EL (cell line): Measurements from ENCODE around the gene WFDC1.
"Not testable (repeated sequence)": the region's sequence is repeated elsewhere in the genome, so short reads cannot be mapped to it uniquely, and the experiment has no call there.

Source experiments
- DNase-seq: peaks from one replicate; pipeline ENCODE4 v3.0.0-alpha.2; 2016

Gene WFDC1

DNA sequence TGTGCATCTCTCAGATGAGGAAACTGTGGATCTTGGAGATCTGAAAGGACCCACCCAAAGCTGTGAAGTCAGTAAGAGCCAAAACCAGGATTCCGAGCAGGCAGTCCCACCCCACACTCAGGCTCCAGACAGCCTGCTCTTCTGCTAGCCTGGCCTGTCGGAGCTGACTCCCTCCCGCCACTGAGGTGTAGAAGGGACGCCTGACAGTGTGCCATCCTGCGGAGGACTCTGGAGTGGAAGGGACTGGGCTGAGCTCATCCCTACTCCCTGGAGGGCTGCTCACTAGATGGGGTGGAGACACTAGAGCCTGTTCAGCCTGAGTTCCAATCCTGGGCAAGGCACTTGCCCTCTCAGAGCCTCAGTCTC lies 36.0 kb downstream of the WFDC1 start:
- no peak for DNase-seq

DNA sequence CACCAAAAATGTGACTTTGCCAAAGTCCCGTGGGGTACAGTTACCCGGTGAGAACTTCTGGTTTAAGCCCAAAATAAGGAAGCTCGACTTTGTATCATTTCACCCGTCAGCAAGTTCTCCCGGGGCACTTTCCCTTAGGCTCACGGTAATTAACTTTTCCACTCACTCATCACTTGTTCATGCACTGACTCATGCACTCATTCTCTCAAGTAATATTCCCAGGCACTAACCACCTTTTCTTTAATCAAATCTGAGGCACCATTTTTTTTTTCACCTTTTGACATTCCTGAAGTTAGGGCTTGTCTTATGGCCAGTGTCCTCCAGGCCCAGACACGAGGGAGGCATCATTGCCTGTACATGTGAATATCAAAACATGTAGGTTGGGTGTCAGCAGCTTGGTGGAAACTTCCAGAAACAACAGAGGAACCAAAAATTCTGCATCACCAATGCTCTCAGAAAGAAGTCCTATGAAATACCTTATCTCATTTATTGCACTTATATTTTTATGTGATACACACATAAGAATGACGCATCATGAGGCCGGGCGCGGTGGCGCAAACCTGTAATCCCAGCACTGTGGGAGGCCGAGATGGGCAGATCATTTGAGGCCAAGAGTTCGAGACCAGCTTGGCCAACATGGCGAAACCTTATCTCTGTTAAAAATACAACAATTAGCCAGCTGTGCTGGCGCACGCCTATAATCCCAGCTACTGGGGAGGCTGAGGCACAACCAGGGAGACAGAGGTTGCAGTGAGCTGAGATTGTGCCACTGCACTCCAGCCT lies 37.5 kb downstream of the WFDC1 start:
- peak; percentile 8 for DNase-seq

DNA sequence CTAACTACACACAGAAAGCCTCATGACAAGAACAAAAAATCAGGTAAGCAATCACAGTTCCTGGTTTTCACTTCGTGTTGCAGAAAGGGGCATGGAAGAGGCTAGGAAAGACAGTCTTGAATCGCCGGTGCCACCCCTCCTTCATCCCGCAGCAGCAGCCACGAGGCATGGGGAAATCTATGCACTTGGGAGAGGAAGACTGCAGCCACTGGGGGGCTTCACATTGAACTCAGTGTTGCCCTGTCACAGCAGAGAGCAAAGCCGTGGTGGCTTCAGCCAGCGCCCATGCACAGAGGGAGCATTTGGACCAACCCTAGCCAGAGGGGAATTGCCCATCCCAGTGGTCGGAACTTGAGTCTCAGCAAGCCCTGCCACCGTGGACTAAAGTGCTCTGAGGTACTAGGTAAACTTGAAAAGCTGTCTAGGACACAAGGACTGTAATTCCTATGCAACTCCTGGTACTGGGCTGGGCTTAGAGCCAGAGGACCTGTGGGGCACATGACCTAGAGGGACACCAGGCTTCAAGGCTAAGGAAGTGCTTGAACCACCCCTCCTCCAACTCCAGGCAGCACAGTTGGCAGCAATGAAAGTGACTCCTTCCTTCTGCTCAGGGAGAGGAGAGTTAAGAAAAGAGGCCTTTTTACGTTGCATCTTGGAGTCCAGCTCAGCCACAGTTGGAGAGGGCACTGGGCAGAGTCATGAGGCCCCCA lies 38.5 kb downstream of the WFDC1 start:
- no peak for DNase-seq

DNA sequence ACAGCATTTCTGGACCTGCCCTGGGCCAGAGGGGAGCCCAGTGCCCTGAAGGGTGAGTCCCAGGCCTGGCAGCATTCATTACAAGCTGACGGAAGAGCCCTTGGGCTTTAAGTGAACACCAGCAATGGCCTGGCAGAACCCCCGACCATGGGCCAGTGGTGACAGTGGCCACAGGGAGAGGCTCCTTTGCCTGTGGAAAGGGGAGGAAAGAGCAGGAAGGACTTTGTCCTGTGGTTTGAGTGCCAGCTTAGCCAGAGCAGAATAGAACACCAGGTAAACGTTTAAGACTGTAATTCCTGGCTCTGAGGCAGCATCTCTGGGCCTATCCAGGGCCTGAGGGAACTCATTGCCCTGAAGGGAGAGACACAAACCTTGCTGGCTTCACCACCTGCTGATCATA lies 39.4 kb downstream of the WFDC1 start:
- DNase-seq, result no peak

DNA sequence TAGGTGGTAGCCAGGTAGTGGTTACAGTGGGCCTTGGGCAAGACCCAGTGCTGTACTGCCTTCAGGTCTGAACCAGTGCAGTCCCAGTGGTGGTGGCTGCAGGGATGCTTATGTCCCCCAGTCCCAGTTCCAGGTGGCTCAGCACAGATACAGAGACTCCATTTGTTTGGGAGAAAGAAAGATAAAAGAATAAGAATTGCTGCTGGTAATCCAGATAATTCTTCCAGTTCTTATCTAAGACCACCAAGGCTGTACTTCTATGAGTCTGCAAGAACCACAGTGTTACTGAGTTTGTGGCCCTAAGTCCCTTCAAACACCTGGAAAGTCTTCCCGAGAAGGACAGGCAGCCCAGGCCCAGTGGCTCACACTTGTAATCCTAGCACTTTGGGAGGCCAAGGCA lies 39.8 kb downstream of the WFDC1 start:
- no peak for DNase-seq

DNA sequence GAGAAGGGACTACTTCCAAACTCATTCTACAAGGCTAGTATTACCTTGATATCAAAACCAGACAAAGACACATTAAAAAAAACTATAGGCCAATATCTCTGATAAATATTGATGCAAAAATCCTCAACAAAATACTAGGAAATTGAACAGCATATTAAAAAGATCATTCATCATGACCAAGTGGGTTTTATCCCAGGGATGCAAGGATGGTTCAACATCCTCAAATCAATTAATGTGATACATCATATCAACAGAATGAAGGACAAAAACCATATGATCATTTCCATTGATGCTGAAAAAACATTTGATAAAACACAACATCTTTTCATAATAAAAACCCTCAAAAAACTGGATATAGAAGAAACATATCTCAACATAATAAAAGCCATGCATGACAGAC lies 42.6 kb downstream of the WFDC1 start:
- DNase-seq, result not testable (repeated sequence)

DNA sequence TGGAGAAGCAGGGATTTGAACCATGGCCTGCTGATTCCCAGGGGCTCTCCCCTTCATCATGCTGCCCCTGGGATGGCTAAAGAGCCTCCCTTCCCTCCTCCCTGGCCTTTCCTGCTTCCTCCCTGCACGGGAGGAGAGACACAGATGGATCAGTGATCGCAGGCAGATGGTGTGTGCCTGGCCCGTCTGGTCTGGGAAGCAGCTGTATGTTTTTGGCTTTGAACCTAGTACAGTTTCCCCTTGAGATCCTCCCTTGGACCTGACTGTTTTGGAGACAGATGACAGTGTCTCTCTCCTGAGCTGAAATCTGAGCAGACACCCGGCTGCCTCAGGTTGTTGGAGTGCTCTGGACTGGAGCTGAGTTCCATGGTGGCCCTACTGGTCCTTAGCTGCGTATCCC lies 44.6 kb downstream of the WFDC1 start:
- DNase-seq, result no peak

DNA sequence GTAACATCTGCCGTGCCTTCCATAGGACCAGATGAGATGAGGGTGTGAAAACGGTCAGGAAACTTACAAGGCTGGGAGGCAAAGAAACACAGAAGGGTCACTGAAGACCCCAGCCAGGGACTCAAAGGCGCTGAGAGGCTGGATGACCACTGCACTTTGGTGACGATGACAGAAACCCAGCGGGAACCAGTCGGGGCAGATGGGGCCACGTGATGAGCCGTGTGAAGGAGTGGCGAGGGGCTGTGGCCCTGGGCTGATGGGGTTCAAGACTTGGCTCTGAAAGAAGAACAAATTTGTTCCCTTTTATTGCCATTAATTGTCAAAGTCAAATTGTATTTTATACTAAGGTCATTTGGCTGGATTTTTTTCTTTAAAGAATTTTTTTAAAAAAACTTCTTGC lies 45.1 kb downstream of the WFDC1 start:
- DNase-seq, result no peak

DNA sequence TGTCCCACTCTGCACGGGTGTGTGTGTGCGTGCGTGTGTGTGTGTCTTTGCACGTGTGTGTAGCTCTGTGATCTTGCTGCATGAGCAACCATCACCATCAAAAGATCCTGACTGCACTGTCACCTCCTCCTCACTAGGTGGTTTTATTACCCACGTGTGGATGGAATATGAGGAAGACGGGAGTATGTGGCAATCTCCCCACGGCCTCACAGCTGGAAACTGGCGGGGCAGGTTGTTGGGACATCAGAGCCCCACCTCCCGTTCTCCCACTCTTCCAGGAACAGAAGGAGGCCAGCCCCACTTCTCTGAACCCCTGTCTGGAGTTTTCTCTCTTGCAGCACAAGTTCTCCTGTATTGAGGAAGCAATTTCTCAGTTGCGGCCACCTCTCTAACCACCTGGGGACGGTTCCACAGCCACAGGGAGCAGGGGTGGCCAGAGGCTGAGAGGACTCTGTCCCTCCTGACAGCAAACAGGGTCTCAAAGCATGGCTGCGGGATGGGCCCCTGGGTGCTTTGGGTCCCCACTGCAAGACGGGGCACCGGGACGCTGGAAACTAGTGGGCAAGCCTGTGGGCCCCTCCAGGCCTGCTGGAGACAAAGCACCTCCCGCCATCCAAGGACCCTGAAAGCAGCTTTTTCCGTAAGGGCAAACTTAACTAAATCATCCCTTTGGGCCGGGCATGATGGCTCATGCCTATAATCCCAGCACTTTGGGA lies 45.8 kb downstream of the WFDC1 start:
- no peak for DNase-seq

DNA sequence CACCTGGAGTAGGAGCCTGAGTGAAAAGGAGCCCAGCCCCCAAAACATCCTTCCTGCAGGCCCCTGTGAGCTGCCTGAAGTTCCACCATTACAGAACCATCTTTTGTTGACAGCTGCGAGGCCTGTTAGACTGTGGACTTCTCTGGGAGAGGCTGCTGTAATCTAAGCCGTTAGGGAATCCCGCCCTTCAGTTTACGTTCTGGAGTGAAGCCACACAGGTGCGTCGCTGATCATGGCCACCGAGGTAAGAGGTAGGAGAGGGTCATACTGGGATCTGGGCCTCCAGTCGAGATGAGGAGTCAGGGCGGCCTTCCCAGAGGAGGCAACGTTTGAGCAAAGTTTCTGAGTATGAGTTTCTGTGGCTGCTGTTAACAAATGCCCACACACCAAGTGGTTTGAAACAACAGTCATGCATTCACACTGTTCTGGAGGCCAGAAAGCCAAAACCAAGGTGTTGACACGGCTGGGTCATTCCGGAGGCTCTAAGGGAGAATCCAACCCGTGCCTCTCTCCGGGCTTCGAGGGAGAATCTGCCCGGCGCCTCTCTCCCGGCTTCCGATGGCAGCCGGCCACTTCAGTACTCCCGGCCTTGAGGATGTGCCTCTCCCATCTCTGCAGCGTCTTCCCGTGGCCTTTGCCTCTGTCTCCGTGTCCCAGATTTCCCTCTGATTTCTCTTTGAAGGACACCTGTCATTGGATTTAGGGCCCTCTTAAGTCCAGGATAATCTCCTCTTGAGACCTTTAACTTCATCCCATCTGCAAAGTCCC lies 47.0 kb downstream of the WFDC1 start:
- no peak for DNase-seq

DNA sequence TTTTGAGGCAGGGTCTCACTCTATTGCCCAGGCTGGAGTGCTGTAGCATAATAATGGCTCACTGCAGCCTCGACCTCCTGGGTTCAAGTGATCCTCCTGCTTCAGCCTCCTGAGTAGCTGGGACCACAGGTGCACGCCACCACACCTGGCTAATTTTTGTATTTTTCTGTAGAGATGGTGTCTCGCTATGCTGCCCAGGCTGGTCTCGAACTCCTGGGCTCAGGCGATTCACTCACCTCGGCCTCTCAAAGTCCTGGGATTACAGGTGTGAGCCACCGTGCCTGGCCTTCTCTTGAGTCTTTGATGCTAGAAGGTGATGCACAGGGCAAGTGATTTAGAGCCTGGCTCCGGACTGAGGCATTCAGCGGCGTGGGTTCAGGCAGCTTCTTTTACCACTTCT lies 49.1 kb downstream of the WFDC1 start:
- DNase-seq, result not testable (repeated sequence)

DNA sequence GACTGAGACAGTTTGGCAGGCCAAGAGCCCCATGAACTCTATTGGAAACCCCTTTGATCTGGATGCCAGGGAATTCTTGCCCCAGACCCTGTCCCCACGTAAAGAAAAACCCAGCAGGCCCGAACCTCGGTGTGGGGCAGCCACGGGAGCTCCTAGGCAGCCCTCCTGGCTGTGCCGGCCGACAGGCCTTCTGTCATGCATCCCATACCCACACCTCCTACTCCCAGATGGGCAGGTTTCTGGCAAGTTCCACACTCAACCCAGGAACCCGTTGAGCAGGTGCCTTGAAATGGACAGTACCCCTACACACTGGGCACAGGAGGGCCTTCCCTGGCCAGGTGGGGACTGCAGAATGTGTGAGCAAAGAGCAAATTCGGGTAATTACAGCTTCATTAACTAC lies 50.1 kb downstream of the WFDC1 start:
- no peak for DNase-seq

DNA sequence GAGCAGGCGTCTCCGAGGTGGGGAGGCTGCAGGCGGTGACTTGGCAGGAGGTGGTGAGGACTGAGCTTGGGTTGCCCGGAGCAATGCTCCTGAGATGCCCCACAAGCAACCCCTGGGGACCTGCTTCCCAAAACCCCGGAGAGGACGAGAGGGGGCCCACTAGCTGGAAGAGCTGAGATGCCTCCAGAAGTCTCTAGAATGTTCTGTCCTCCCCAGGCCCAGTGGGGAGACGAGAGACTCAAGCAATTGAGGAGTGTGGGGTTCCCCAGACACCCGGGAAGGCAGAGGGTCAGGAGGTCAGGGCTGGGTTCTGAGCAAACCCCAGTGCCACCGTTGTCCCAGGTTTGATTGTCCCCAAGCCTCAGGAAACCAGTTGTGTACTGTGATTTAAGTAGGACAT lies 52.5 kb downstream of the WFDC1 start:
- no peak for DNase-seq

DNA sequence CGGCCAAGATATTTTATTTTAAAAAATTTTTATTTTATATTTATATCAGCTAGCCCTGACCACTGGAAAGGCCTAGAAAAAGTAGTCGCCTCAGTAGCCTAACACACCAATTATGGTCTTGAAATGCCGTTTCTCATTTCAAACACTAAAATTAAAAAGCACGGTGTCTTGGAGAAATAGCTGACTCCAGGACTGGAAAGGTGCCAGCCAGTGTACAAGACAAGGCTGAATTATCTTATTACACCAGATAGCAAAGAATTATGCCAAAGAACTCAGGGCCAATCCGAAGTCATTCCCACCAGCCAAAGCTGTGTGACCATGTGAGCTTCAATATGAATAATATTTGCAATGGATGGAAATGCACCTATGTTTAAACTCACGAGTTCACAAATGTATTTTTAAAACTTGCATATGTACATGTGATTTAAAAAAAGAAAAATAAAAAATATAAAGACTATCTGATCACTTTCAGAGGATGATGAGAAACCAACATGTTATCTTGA lies 53.8 kb downstream of the WFDC1 start:
- no peak for DNase-seq

DNA sequence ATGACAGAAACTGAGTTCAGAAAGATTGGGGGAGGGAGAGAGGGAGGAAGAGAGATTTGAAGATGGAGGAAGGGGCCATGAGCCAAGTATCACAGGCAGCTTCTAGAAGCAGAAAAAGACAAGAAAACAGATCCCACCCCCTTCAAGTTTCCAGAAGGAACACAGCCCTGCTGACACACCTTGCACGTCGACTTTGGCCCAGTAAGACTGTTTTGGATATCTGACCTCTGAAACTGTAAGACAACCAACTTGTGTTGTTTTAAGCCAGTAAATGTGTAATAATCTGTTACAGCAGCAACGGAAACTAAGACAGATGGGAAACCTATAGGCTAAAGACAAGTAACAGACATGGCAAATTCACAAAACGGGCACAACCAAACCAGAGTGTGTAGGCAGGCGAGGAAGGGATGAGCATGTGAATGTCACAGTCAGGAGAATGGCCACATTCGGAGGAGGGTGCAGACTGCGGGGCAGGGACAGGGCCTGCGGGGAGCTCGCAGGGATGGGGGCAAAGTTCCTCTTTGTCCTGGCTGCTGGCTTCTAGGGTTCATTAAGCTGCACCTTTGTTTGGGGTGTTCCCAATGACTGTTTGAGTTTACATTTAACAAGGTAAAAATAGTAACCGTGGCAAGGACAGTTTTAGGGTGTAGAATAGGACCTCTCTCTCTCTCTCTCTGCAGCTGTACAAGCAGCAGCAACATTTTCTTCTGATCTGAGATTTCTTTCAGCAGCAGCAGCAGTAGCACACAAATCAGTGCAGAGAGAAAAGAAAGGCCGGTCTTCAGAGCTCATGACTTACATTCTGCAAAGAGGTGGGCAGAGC lies 55.4 kb downstream of the WFDC1 start:
- no peak for DNase-seq

DNA sequence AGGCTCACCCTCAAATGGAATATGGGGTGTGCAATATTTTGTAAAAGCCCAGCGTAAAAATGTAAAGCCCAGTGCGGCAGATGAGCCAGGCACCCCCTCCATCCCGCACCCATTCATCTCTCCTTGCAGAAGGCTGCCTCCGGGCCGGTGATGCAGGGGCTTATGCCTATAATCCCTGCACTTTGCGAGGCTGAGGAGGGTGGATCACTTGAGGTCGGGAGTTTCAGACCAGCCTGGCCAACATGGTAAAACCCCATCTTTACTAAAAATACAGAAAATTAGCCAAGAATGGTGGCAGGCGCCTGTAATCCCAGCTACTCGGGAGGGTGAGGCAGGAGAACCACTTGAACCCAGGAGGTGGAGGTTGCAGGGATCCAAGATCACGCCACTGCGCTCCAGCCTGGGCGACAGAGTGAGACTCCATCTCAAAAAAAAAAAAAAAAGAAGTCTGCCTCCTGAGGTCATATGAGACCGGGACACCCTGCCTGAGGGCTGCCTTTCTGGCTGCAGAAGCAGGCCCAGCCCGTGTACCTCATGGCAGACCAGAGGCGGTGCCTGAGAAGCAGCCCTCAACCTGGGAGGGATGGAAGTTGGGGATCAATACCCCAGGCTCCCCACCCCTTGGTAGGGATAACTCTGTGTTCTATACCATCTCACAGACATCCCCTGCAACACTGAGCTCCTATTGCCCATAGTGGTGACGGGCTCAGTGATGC lies 56.2 kb downstream of the WFDC1 start:
- DNase-seq, result no peak

DNA sequence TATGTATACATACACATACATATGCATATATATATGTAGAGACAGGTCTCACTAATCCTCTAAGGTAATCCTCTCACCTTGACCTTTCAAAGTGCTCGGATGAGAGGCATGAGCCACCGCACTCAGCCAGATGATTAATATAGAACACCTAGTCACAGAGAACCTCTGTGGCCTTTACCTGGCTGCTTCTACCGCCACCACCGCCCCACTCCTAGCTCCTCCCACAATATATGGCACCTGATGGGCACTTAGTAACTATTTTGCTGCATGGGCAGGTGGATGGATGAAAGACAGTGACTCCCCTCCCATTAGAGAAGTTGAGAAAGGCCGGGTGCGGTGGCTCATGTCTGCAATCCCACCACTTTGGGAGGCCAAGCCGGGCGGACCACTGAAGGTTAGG lies 57.0 kb downstream of the WFDC1 start:
- no peak for DNase-seq

DNA sequence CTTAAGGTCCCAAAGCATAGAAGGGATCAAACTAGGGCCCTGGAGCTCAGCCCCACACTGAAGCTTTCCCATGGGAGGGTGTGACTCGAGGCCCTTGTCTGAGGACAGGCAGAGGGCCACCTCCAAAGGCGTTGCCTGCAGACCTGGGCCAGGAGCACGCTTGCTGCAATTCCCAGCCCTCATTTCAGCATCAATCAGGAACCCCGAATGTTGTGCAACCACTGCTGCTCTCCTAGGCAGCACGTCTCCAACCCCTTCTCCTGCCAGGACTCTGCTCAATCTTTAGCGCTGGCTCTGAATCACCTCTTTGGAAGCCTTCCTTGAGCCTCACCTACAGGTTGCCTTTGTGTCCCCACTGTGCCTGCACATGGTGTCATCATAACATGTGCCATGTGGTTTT lies 59.6 kb downstream of the WFDC1 start:
- DNase-seq, result no peak

DNA sequence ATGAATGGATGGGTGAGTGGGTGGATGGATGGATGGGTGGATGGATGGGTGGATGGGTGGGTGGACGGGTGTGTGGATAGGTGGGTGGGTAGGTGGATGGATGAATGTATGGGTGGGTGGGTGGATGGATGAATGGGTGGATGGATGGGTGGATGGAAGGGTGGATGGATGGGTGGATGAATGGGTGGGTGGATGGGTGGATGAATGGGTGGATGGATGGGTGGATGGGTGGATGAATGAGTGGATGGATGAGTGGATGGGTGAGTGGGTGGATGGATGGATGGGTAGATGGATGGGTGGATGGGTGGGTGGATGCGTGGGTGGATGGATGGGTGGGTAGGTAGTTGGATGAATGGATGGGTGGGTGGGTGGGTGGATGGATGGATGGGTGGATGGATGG lies 60.5 kb downstream of the WFDC1 start:
- DNase-seq, result no peak

DNA sequence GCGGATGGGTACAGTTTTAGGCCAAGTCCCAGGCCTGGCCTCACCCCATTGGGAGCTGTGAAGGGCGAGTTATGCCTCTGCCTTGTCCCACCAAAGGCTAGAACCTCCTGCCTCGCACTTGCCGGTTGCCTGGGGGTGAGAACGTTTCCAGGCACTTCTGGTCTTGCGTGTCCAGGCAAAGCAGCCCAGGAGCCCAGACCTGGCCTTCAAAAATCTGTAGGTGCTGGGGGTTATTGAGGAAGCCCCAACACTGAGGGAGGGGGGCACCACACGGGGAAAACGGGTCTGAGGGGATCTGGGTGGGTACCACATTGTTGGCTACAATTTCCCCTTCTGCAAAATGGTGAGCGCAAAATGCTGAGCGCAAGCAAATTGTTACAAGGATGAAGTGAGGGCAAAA lies 61.5 kb downstream of the WFDC1 start:
- no peak for DNase-seq

DNA sequence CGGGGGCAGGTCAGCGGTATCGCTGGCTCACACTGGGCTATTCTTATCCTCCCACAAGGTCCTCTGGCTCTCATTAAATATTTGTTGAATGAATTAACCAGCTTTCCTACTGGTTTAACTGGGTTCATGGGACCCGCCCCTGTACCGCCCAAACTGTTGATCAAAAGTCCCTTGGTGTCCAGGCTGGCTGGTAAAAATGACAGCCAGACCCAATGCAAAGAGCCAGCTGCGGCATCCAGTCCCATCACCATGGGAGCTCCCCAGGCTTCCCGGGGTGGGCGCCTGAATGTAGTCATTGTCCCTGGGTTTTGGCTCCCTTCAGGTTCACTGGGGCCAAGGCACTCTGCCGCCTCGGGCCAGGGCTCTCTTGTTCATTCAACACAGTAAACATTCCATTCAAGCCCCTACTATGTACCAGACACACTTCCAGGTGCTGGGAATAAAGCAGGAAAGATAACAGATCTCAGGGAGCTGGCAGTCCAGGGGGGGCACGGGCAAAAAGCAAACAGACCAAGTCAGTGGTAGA lies 62.0 kb downstream of the WFDC1 start:
- DNase-seq, result peak; percentile 15
